Measurements from ENCODE around the gene RASAL1.

The RASAL1 gene

DNA sequence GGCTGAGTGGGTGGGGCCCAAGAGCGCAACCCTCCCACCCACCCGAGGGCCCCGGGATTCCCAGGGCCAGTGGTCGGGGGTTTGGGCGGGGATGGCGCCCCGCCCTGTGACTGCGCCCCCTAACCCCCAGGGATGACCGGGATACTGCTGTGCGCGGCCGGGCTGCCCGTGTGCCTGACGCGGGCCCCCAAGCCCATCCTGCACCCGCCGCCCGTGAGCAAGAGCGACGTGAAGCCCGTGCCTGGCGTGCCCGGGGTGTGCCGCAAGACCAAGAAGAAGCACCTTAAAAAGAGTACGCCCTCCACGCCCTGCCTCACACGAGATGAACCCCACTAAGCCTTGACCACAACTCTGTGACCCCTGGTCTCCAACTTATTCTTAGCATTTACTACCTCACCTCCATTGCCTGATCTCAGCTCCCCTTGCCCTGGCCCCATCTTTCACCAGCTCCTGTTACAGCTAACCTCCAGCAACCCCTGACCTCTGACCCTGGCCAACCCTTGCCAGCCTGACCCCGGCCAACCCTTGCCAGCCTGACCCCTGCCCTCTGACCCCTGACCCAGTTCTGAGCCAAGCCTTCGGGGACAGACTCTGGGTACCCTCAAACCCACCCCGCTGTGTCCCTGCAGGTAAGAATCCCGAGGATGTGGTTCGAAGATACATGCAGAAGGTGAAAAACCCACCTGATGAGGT lies 42.0 kb downstream of the RASAL1 start:
- DNase-seq = no peak

DNA sequence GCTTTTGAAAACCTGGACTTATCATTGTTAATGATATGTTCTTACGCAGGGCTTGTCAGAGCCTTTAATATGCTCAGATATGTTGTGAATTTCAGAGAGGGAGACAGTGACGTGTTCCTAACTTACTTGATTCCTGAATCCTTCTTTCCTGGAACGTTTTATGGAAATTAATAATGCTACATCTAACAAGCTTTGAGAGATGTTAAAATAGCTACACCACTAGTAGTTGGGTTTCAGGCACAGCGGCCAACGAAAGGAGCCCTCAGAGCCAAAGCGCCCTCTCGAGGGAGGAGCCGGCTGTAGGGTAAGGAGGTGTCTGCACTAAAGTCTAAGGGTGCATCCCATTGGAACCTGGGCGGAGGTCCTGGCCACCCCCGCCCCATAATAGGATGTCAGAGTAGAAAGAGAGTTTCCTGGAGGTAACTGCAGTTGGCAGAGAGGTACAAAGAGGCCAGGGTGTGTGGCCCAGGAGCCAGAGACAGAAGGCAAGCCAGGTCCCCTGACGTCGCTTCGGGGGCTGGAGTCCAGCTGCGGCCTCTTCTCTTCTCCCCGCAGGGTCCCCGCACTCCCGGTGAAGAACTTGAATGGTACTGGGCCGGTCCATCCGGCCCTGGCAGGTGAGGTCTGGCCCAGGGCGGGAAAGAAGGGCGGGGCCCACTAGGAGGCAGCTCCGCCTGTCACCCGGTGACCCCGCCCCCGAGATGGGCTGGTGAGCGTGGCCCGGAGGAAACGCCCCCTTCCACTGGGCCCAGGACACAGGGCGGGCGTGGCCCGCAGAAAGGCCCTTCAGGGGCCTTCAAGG lies 42.8 kb downstream of the RASAL1 start:
- DNase-seq = peak in 1 of 2 experiments; percentile 65

DNA sequence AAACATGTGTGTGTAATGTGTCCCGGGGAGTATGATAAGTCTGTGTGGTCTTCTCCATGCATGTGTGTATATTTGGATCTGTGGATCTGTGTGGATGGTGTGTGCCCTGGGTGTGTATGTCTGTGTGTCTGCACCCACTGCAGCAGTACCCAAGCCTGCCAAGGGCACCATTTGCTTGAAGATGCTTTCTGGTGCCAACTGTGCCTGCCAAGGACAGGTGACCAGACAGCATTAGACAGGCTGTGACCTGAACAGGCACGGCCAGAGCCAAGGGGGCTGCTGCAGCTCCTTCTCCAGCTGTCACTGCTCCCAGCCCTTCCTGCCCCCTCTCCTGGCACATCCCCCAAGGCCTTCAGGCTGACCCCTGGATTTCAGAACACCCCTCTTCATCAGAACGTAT lies 44.1 kb downstream of the RASAL1 start:
- no peak for DNase-seq

DNA sequence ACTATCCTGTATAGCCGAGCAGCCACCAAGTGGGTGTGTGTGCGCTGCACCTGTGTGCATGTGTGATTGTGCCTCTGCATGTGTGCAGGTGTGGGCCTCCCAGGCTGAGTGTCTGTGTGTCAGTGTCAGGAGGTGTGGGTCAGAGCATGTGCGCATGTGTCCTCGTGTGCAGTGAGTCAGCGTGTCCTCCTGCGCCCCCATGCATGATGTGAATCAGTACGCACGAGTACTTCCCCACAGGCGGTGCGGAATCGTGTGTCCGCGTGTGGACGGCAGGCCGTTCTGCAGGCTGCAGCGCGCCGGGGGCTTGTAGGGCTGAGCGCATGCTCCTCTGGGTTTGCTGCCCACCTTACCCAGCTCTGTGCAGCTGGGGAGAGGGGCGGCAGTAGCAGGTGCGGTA lies 44.8 kb downstream of the RASAL1 start:
- no peak for DNase-seq

DNA sequence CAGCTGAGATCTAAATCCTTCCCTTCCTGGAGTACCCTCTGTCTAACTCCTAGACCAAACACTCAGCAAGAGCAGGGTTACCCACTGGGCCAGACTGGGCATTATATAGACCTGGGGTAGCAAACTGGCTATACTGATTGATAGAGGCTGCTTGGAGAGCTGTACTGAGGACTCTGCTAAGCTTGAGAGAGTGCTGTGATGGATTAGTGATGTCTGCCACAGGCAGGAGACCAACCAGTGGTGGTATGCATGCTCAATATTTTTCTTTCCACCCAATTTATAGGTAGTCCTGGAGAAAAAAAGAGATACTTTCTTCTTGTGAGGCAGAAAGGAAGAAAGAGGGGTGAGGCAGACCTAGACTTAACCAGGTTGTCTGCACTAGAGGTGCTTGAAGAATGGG lies 45.7 kb downstream of the RASAL1 start:
- DNase-seq = no peak

DNA sequence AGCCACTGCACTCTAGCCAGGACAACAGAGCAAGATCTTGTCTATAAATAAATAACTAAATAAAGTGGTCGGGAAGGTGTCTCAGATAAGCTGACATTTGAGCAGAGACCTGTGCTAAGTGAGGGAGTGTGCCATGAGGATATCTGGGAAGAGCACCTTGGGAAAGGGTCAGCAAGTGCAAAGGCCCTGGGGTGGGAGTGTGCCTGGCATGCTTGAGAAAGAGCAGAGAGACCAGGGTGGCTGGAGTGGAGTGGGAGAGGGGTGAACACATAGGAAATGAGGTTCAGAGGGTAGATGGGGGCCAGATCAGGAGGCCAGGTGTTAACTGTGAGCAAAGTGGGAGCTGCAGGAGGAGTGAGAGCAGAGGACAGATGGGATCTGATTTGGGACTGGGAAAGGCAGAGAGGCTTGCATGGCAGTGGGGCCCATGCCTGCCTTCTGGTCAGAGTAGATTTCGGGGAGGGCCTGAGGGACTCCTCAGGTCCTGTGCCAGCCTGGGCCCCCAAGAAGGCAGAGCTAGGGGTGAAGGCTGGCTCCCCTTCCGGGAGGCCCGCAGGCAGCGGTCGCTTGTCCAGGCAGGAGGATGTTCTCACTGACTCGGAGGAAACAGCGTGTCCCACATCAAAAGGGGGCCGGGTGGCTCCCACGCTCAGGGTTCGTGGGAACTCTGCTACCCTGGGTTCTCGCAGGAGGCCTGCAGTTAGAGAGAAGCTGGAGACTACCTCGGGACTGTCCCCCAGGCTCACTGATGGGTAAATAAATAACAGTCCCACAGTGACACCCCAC lies 46.4 kb downstream of the RASAL1 start:
- DNase-seq = no peak

- no peak for DNase-seq
These were observed 47.5 kb downstream of the RASAL1 start for GRCh38 chr12:113088037-113088436.

- DNase-seq = no peak
These were observed 48.4 kb downstream of the RASAL1 start for GRCh38 chr12:113087193-113087592.

DNA sequence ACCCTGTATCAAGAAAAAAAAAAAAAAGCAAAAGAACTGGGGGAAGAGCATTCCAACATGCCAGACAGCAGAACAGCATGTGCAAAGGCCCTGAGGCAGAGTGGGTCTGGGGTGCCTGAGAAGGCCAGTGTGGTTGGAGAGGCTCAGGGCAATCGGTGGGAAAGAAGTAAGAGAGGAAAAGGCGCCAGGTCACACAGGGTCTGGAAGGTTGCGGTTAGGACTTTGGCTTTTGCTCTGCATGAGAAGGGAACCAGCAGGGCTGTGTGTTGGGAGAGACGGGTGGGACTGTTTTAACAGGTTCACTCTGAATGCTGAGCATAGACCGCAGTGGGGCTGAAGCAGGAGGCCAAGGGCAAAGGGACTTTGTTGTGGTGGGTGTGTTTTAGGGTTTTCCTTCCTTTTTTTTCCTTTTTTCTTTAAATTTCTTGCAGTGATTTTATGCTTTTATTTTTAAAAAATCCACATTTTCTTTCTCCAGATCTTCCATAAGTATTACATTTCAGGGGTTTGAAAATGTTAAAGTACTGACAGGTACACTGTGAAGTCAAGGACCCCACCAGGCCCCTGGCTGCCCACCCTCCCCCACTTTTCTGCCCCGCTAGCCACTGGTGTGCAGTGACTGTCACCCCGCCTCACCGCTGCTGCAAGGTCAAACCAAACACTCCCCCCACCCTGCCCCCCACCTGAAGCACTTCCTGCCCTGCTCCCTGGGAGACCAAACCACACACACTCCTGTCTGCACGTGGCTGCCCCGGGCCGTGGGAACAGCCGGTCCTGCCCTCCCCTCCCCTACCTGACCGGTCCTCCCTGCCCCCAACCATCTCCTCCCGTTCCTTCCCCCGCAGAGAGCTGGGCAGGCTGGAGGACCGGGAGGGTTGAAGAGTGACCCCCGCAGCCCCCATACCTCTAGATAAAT lies 49.1 kb downstream of the RASAL1 start:
- DNase-seq = no peak

DNA sequence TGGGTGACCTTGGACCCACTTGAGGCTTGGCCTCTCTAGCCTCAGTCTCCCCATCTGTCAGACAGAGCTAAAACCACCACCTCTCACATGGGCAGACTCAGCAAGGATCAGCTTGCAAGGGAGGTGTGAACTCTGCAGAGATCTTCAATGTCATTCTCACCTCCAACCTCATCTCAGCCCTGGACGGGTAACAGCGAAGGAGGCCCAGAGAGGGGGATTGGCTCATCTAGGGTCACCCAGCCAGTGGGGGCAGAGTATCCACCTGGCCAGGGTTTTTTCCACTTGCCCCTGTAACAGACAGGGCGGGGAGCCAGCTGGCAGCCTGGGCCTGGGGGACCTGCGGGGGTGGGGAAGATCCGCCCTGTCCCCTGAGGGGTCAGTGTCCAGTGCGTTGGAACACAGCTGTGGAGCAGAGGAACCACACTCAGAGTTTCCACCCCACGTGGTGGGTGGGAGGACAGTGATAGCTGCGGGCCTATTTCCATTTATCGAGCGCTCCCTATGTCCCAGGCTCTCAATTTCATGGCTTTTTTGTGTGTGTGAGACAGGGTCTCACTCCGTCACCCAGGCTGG lies 51.6 kb downstream of the RASAL1 start:
- no peak for DNase-seq

GRCh38 chr12:113082486-113083148 lies 52.9 kb downstream of the RASAL1 start:
- no peak for DNase-seq

GRCh38 chr12:113081873-113082272 lies 53.7 kb downstream of the RASAL1 start:
- DNase-seq = no peak

DNA sequence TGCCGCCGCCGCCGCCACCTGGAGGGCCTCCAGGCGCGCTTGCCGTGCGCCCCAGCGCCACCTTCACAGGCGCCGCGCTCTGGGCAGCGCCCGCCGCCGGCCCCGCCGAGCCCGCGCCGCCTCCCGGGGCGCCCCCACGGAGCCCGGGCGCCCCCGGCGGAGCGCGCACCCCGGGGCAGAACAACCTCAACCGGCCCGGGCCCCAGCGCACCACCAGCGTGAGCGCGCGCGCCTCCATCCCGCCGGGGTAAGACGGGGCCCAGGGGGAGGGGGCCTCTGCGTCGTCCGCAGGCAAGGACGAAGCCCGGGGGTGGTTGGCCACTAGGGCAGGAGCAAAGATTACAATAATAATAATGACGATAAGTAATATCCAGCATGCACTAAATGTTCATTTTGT lies 57.7 kb downstream of the RASAL1 start:
- DNase-seq = no peak

DNA sequence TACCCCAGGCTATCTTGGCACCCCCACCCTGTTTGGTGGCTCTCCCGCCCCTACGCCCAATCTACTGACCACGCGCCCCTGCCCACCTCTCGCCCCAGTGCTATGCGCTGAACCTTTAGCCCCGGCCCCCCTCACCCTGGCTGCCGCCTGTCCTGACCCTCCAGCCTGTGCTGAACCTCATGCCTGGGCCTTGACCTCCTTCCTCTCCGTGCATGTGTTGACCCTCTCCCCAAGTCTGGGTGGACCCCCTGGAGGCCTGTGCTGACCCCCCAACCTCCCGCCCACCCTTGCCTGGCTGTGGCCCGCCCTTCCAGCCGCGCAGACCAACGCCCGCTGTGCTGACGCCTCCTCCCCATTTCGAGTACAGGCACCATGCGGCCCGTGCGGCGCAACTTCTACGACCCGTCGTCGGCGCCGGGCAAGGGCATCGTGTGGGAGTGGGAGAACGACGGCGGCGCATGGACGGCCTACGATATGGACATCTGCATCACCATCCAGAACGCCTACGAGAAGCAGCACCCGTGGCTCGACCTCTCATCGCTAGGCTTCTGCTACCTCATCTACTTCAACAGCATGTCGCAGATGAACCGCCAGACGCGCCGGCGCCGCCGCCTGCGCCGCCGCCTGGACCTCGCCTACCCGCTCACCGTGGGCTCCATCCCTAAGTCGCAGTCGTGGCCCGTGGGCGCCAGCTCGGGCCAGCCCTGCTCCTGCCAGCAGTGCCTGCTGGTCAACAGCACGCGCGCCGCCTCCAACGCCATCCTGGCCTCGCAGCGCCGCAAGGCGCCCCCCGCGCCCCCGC lies 58.3 kb downstream of the RASAL1 start:
- DNase-seq = no peak

- DNase-seq = no peak
These were observed 60.4 kb downstream of the RASAL1 start for GRCh38 chr12:113075137-113075683.

DNA sequence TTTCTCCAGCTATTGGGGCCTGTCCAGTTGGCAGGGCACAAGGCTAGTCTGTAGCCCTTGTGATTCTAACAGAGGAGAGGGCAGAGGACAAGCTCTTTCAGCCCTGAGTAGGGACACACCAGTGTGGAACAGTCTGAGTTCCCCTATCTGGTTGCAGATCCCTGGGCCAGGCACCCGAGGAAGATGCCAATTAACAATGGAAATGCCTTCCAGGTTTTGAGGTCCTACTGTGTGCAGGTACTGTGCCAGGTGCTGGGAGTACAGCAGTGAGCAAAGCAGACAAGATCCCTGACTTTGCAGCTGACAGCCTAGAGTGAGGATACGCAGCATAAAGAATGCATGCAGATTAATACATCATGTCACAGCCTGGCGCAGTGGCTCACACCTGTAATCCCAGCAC lies 62.0 kb downstream of the RASAL1 start:
- DNase-seq = no peak

DNA sequence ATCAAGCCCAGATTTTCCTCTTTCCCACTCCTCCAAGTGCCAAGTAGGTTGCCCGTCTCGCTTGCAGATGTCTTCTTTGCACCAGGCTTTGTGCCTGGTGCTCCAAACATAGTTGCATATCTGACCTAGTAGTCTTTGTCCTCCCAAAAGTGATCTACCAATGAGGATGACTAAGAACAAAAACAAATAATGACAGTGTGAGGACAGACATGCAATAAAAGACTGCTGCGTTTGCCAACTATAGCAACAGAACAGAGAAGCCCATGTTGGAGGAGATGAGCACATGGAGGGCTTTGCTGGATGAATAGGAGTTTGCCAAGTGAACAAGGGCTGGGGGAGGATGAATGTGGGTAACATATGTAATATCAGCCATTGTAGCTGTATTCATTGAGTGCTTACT lies 63.4 kb downstream of the RASAL1 start:
- DNase-seq = no peak

DNA sequence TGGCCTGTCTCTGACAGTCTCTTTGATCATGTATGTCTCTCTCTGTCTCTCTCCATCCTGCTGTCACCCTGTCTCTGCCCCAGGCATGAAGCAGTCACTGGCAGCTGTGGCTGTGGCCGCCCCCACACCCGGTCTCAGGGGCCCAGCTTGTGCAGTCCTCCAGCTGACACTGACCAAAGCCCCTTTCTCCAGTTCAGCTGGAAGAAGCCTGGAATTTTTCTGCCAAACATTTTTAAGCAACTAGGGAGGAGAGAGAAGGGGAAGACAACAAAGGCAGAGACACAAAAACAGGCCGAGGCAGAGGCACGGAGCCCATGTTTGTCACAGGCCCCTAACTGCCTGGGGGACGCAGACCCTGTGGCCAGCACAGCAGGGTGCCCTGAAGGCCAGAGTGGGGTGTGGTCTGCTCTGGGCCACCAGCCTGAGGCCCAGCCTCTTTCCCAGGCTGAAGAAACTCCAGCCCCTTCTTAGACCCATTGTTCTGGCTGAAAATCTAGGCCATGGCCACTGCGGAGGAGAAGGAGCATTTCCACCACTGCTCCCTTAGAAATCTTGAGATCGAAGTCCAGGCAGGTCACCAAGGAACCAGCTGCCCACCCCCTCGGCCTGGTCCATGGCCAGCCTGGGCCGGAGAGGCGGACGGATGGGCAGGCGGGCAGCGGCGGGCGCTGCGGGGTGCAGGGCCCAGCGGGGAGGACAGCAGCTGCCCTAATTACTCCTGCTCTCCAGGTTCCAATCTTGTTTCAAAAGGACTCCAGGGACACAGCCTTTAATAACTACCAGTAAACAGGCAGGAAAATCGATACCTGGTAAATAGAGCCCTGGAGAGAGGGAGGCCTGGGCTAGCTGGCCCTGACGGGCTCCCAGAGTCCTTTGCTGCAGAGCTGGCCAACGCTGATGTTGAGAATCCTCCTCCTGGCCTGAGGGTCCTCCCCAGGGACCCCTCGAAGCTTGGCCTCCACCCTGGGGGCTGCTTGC lies 64.1 kb downstream of the RASAL1 start:
- DNase-seq = no peak

All from NCI-H526 (cell line).